Measurements from ENCODE around the gene OR2T6.
"Not testable (repeated sequence)": the region's sequence is repeated elsewhere in the genome, so short reads cannot be mapped to it uniquely, and the experiment has no call there.

OR2T6 gene, protein sequence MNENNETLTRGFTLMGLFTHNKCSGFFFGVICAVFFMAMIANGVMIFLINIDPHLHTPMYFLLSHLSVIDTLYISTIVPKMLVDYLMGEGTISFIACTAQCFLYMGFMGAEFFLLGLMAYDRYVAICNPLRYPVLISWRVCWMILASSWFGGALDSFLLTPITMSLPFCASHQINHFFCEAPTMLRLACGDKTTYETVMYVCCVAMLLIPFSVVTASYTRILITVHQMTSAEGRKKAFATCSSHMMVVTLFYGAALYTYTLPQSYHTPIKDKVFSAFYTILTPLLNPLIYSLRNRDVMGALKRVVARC

DNA sequence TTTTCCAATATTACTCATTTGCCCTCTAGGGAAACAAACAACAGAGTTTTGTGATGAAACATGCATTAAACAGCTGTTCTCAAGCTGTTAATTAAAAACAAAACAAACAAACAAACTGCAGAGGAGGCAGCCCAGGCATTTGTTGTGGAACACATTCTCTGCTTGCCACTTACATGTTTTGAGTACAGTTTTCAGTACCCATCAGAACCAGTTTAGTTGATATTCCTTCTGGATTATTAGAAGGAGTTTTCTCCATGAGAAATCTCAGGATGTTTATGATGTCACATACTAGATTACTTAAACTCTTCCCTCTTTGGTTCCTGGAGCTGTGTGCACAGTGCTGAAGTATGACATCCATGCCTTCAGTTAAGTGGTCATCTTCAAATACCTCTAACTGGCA lies at the start of gene OR2T6:
TSS of gene OR2T6 (plus strand) at position 301 of the 400 bp plus-strand sequence. CDS start 11,863 bp downstream, outside the sequence.
- DNase-seq: no peak

DNA sequence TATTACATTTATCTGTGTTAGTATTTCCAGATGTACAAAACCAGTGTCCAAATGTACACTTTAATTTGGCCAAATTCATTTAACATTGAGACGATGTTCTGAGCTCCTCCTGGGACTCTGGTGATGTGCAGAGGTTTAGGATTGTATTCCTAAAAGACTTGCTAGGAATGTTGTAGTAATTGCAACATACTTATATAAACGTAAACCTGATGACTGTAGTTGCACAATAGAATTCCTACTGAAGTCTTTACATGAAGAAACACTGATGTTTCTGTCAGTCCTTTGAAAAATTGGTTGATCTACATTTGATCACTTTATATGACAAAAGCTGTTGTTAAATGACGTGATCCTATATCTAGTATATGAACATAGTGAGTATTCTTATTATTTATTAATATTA lies 32.1 kb upstream of the OR2T6 start:
- DNase-seq: no peak

- DNase-seq: no peak
Observed at GRCh38 chr1:248348475-248348874, 27.1 kb upstream of the OR2T6 start, which contains the start of gene OR14C36. OR14C36 (plus strand) TSS chr1:248348775; CDS start chr1:248348775, 0 bp downstream.

DNA sequence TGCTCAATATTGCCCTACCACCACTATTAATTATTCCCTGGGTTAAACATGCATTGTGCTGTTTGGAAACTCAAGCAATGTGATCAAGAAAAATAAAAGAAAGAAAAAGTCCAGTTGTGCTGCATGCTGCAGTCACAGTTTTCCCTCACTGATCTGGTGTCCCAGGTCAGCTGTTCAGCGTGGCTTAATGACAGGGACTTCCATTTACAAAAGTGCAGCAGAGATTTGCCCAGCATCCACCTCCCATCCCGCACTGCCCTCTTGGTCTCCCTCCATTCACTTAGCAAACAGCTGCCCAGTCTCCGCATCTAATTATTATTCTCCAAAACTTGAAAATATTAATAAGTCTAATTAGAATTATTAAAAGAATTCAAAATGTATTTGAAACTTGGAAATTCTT lies 16.1 kb upstream of the OR2T6 start:
- no peak for DNase-seq

- DNase-seq: no peak
Observed at GRCh38 chr1:248361121-248361715, 14.3 kb upstream of the OR2T6 start, which contains the start of gene OR2T4. OR2T4 (plus strand) TSS chr1:248361665; CDS start chr1:248361665, 0 bp downstream.

DNA sequence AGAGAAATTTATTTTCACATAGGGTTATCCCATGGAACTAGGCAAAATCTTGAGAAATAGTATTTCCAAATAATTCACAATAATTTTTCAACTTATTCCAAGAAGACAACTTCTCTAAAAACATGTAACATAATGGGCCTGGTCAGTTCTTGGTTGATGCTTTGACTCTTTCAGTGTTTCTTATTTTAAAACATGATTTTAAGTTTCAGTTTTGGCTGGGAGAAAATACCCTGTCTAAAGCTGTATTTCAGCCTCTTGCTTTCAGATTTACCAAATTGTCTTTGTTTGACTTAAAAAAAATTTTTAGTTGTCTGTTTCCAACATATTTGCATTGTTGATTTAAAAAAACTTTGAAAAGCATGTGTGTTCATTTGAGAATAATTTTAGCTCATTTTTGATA lies 8.9 kb upstream of the OR2T6 start:
- DNase-seq: no peak

GRCh38 chr1:248372394-248372793 lies 3.2 kb upstream of the OR2T6 start:
- DNase-seq: no peak

GRCh38 chr1:248373761-248374160 lies 1.8 kb upstream of the OR2T6 start:
- no peak for DNase-seq

DNA sequence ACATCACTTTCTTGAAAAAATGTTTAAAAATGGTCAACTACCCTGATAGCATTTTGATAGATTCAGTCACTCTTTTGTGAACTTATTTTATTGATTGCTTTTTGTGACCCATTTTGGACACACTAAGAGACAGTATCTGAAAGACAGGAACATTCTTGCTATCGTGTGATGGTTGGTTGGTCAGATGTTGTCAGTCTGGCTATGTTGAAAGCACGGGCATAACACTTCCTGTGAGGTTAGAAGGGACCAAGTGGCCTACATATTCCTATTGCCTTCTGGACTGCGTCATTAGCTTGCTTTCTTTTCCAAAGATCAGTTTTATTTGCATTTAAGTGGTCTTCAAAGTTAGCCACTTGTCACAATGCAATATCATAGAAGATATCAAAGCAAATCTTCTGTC lies 1.4 kb downstream of the OR2T6 start:
- no peak for DNase-seq

- DNase-seq: no peak
Observed at GRCh38 chr1:248380854-248381253, 5.3 kb downstream of the OR2T6 start.

- DNase-seq: no peak
Observed at GRCh38 chr1:248388426-248388825, 12.9 kb downstream of the OR2T6 start.

- DNase-seq: no peak
Observed at GRCh38 chr1:248393050-248393449, 17.5 kb downstream of the OR2T6 start.

DNA sequence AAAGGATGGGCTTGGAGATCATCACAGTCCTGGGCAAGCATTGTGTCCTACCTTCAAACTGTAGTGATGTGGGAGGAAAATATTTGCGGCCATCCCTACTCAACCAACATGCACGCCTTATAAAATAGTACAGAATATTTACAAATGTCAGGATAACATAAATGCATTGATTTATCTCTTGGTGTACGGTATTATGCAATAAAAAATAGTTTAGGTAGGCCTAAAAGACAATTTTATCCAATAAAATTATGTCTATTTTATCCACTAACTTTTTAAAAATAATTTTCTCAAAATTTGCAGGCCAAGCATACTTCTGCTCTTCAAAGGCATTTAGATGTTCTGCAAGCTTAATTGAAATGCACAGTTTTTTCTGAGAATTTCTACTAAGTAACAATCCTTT lies 27.2 kb downstream of the OR2T6 start, which contains the start of gene OR2T1:
TSS of gene OR2T1 (plus strand) at position 301 of the 400 bp plus-strand sequence. CDS start 3,100 bp downstream, outside the sequence.
- no peak for DNase-seq

DNA sequence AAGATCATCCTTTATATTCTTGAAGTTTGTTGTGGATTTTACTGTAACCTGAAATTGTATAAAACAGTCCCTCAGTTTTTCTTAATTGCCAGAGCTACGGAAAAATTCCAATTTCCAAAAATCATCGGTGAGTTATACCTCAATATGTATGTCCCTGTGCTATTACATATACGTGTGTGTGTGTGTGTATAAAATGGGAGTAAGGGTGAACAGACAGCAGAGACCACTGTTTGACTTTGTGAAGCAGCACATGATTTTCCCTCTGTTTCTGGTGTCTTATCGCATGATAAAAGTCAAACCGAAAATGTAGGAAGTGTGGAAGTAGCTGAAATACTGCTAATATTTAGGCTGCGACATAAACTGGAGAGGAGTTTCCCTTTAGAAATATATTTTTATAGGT lies 28.5 kb downstream of the OR2T6 start:
- peak; percentile 23 for DNase-seq

- DNase-seq: no peak
Observed at GRCh38 chr1:248406721-248407692, 31.5 kb downstream of the OR2T6 start.

DNA sequence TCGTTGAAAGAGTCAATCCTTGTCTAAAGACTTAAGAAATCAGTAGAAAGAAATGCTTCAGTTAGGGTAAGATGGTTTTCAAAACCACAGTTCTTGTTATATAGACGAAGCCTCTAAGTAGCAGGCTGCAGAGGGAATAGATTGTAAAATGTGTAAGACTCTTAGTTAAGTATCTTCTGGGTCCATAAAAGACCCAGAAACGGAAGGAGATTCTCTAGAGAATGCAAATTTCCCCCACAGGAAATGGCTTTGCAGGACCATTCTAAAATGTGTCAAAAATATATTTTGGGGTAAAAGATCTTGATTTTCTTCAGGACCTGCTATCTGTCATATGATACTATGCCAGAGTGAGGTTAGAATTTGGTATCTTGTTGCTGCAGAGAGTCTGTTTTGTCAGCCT lies 40.7 kb downstream of the OR2T6 start:
- DNase-seq: no peak

- DNase-seq: no peak
Observed at GRCh38 chr1:248417854-248418253, 42.3 kb downstream of the OR2T6 start.

- DNase-seq: peak; percentile 15
Observed at GRCh38 chr1:248421384-248421783, 45.8 kb downstream of the OR2T6 start.

DNA sequence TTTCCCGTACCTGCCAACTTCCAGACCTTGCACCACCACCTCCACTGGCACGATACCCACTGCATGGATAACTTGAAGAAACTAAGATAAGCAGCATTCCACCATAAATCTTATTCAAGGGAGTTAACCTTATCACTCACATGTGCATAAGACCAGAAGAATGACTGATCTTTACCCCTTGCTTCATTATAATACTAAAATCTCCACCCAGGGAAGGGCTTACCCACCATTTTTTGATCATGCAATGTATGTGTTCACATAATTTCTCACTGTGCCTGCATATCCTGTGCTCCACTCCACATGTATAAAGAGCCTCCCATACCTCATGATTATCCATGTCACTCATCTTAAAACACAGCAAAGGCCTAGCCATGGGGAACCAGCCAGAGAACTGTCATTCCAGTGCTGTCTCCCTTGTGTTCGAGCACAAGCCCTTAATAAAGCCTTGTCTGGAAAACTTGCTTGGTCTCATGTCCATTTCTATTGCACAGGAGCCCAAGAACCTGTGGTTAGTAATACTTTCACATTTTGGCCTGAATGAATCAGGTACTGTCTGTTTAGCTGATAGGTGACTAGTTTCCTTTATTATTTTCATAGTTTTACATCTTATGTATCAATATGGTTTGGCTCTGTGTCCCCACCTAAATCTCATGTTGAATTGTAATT lies 52.1 kb downstream of the OR2T6 start:
- DNase-seq: not testable (repeated sequence)

GRCh38 chr1:248428192-248428533 lies 52.6 kb downstream of the OR2T6 start:
- not testable (repeated sequence) for DNase-seq

DNA sequence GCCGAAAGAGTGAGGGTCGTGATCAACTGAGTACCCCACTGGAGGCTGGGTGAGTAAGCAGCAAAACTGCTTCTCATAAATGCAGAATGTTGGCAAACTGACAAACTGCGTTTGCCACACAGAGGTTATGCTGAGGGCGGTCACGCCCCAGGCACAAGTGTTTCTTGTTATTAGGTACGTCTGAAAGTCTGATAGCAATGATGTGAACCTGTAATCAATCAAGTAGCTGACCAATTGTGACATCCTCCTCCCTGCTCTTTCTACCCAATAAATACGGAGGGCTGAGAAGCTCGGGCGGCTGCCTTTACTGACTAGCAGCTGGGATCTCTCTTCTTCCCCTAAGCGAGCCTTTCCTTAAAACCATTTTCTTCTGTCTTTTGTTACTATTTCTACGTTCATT lies 56.1 kb downstream of the OR2T6 start:
- not testable (repeated sequence) for DNase-seq

DNA sequence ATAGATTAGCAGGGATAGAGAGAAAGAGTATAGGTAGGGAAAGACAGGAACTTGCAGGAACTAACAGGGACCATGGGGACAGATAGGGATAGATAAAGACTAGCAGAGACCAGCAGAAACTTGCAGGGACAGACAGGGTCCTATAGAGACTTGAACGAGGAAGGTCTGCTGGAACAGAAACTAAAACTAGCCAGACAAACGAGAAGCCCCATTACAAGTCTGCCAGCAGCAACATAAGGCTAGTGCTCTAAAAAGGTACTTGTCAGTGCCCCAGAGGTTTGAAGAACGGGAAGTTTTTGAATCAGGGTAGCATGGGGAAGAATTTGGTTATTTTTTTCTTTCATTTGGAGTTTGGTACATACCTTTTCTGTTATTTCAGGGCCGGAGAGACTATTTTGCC lies 56.7 kb downstream of the OR2T6 start:
- DNase-seq: not testable (repeated sequence)

Data from NCI-H2171 treated with DMSO at 0.1 percent for 48 hours (cell line).